WTC11 (cell line): ENCODE results near the gene PPAT. TPM values are rescaled to one million over a fixed set of nuclear protein-coding genes. Genes with fewer than 3 reads are reported as not detected.

ENCODE experiments used
- ATAC-seq: fragments of 200-7000 bp; cut with Tn5 transposase; 2 replicates; pipeline ENCODE4 v1.10.0; 2021; ENCODE audit warnings: mild to moderate bottlenecking, moderate library complexity
- CTCF ChIA-PET: fragments of 300-600 bp; sonication (Branson Sonifier 250); formaldehyde crosslinking; loops from one replicate; lab custom pipeline; 2021; ENCODE audit warnings: antibody characterized with exemption; lab: Charles Lee
- POLR2A ChIA-PET: fragments of 350-600 bp; sonication (Branson Sonifier 250); formaldehyde crosslinking; loops from one replicate; lab custom pipeline; 2021; ENCODE audit warnings: antibody characterized with exemption; lab: Charles Lee
- DNase-seq: peaks from one replicate; pipeline ENCODE4 v3.0.0; 2021; ENCODE audit warnings: low spot score
- H3K27ac Mint-ChIP-seq: 2 replicates; pipeline ENCODE4 v1.8.0; 2021; ENCODE audit warnings: mixed read lengths
- H3K27me3 Mint-ChIP-seq: 2 replicates; pipeline ENCODE4 v1.8.0; 2021; ENCODE audit warnings: low read depth, mild to moderate bottlenecking, moderate library complexity, mixed read lengths
- H3K36me3 Mint-ChIP-seq: 2 replicates; pipeline ENCODE4 v1.8.0; 2021; ENCODE audit warnings: mixed read lengths
- H3K4me1 Mint-ChIP-seq: 2 replicates; pipeline ENCODE4 v1.8.0; 2022; ENCODE audit warnings: mixed read lengths
- H3K4me3 Mint-ChIP-seq: 2 replicates; pipeline ENCODE4 v1.8.0; 2021; ENCODE audit warnings: mild to moderate bottlenecking, moderate library complexity, mixed read lengths
- H3K9me3 Mint-ChIP-seq: 2 replicates; pipeline ENCODE4 v1.8.0; 2021; ENCODE audit warnings: mixed read lengths
- CTCF ChIP-seq: fragments of 200-600 bp; IDR thresholded peaks from 2 replicates; pipeline ENCODE4 v1.8.0; 2022; ENCODE audit warnings: antibody characterized with exemption
- ELF4 ChIP-seq: sonication (generic); formaldehyde crosslinking; IDR thresholded peaks from 2 replicates; pipeline ENCODE4 v1.8.1; 2022; ENCODE audit warnings: low read depth, mild to moderate bottlenecking, moderate library complexity, missing genetic modification reagents
- ETV6 ChIP-seq: sonication (generic); formaldehyde crosslinking; IDR thresholded peaks from 2 replicates; pipeline ENCODE4 v1.8.1; 2022; ENCODE audit warnings: mild to moderate bottlenecking, missing genetic modification reagents
- FOXJ3 ChIP-seq: sonication (generic); formaldehyde crosslinking; IDR thresholded peaks from 2 replicates; pipeline ENCODE4 v1.9.0; 2021; ENCODE audit warnings: missing genetic modification reagents, mild to moderate bottlenecking, borderline replicate concordance
- FOXP4 ChIP-seq: sonication (generic); formaldehyde crosslinking; IDR thresholded peaks from 2 replicates; pipeline ENCODE4 v1.8.0; 2022; ENCODE audit warnings: mild to moderate bottlenecking, missing genetic modification reagents
- MXD4 ChIP-seq: fragments of 250-450 bp; sonication (Bioruptor Pico); IDR thresholded peaks from 2 replicates; pipeline ENCODE4 v1.8.0; 2021; ENCODE audit warnings: mild to moderate bottlenecking, moderate library complexity, borderline replicate concordance
- NFYB ChIP-seq: sonication (generic); formaldehyde crosslinking; conservative IDR thresholded peaks from 2 replicates; pipeline ENCODE4 v1.8.0; 2022; ENCODE audit warnings: low read depth, missing genetic modification reagents
- NR3C1 ChIP-seq: sonication (generic); formaldehyde crosslinking; conservative IDR thresholded peaks from 2 replicates; pipeline ENCODE4 v1.8.1; 2023; ENCODE audit warnings: low read depth, mild to moderate bottlenecking, missing genetic modification reagents
- RORB ChIP-seq: fragments of 250-450 bp; sonication (Bioruptor Pico); IDR thresholded peaks from 2 replicates; pipeline ENCODE4 v1.9.0; 2021; ENCODE audit warnings: mild to moderate bottlenecking
- SP1 ChIP-seq: sonication (generic); formaldehyde crosslinking; conservative IDR thresholded peaks from 2 replicates; pipeline ENCODE4 v1.8.1; 2022; ENCODE audit warnings: missing genetic modification reagents
- ZNF219 ChIP-seq: sonication (generic); formaldehyde crosslinking; IDR thresholded peaks from 2 replicates; pipeline ENCODE4 v1.8.0; 2023; ENCODE audit warnings: missing genetic modification reagents, mild to moderate bottlenecking, borderline replicate concordance
- ZNF232 ChIP-seq: sonication (generic); formaldehyde crosslinking; IDR thresholded peaks from 2 replicates; pipeline ENCODE4 v1.8.0; 2022; ENCODE audit warnings: mild to moderate bottlenecking, missing genetic modification reagents
- ZNF317 ChIP-seq: sonication (generic); formaldehyde crosslinking; IDR thresholded peaks from 2 replicates; pipeline ENCODE4 v1.8.1; 2023; ENCODE audit warnings: low read depth, mild to moderate bottlenecking, moderate library complexity, missing genetic modification reagents, borderline replicate concordance
- ZNF396 ChIP-seq: fragments of 250-450 bp; sonication (Bioruptor Pico); IDR thresholded peaks from 2 replicates; pipeline ENCODE4 v1.8.0; 2021; ENCODE audit warnings: mild to moderate bottlenecking, moderate library complexity, borderline replicate concordance
- ZNF425 ChIP-seq: fragments of 250-450 bp; sonication (Bioruptor Pico); conservative IDR thresholded peaks from 2 replicates; pipeline ENCODE4 v1.9.0; 2021; ENCODE audit warnings: mild to moderate bottlenecking
- ZNF532 ChIP-seq: fragments of 250-450 bp; sonication (Bioruptor Pico); IDR thresholded peaks from 2 replicates; pipeline ENCODE4 v1.9.0; 2021; ENCODE audit warnings: mild to moderate bottlenecking, borderline replicate concordance
- total RNA-seq: library from RNA; stranded (reverse); gene quantifications from 3 replicates; pipeline ENCODE4 v1.2.3, GENCODE V29; 2021
- TF ChIP-seq, protein P1 (sequence below): sonication (generic); formaldehyde crosslinking; IDR thresholded peaks from 2 replicates; pipeline ENCODE4 v1.8.0; 2022; ENCODE audit warnings: missing genetic modification reagents
- TF ChIP-seq, protein P2 (sequence below): sonication (generic); formaldehyde crosslinking; IDR thresholded peaks from 2 replicates; pipeline ENCODE4 v1.8.1; 2023; ENCODE audit warnings: mild to moderate bottlenecking, missing genetic modification reagents, moderate library complexity

PPAT gene
- total RNA-seq, 1 experiment from 2014 or later: 83.4 TPM

DNA sequence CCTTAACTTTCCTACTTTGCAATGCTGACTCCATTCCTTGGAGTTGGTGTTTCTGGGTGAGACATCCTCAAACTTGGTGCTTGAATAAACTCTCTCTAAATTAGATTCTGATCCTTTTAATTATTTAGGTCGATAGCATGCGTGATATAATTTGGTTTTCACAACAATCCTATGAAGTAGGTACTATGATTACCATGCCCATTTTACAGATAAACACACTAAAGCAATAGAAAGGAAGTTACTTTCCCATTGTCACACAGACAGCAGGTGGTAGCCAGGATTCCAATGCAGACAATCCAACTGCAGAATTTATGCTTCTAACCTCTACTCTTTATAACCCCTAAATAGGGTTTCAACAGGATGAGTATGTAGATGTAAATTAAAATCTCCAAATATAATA is 26.4 kb downstream of the PPAT start (continued):
- TF ChIP-seq ZNF532 (no peak), NR3C1 (CRISPR knock-in tag) (no peak), ZNF219 (CRISPR knock-in tag) (no peak), FOXJ3 (CRISPR knock-in tag) (no peak), RORB (CRISPR knock-in tag) (no peak), ZNF396 (CRISPR knock-in tag) (no peak)

DNA sequence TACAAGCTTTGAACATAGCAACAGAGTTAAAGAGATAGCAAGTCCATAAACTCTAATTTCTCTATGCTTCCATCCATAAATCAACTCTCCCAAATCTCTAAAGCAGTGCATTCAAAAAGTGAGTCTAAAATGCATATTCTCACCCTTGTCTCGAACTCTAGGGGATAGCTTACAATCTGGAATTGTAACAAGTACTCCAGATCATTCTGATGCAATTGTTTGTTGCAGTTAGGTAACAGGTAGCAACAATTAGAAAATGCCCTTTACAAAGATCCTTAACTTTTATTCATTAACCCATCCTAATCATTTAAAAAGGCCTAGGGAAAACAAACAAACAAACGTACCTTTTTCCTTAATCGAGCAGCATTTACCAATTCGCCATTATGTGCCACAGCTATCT is 29.3 kb downstream of the PPAT start:
- POLR2A ChIA-PET: interaction anchor here (1.2 kb wide), 1 partner anchor 19 kb away, joined by 6 read pairs; the partner anchor contains the start of gene AASDH
- H3K4me1 Mint-ChIP-seq: peaks cover 42% of the 10 kb centered on the region
- DNase-seq (no peak), ATAC-seq (no peak)
- no peak overlapping the region for H3K4me3 Mint-ChIP-seq
- CTCF ChIA-PET: no interaction called here
- TF ChIP-seq MXD4 (CRISPR knock-in tag) (no peak), ELF4 (CRISPR knock-in tag) (no peak)
- TF ChIP-seq, protein P1, sequence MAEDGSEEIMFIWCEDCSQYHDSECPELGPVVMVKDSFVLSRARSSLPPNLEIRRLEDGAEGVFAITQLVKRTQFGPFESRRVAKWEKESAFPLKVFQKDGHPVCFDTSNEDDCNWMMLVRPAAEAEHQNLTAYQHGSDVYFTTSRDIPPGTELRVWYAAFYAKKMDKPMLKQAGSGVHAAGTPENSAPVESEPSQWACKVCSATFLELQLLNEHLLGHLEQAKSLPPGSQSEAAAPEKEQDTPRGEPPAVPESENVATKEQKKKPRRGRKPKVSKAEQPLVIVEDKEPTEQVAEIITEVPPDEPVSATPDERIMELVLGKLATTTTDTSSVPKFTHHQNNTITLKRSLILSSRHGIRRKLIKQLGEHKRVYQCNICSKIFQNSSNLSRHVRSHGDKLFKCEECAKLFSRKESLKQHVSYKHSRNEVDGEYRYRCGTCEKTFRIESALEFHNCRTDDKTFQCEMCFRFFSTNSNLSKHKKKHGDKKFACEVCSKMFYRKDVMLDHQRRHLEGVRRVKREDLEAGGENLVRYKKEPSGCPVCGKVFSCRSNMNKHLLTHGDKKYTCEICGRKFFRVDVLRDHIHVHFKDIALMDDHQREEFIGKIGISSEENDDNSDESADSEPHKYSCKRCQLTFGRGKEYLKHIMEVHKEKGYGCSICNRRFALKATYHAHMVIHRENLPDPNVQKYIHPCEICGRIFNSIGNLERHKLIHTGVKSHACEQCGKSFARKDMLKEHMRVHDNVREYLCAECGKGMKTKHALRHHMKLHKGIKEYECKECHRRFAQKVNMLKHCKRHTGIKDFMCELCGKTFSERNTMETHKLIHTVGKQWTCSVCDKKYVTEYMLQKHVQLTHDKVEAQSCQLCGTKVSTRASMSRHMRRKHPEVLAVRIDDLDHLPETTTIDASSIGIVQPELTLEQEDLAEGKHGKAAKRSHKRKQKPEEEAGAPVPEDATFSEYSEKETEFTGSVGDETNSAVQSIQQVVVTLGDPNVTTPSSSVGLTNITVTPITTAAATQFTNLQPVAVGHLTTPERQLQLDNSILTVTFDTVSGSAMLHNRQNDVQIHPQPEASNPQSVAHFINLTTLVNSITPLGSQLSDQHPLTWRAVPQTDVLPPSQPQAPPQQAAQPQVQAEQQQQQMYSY (CRISPR knock-in tag): no peak
- H3K9me3 Mint-ChIP-seq: no peaks in the 10 kb centered on the region
- peaks cover 51% of the 10 kb centered on the region for H3K36me3 Mint-ChIP-seq
- no peaks in the 10 kb centered on the region for H3K27me3 Mint-ChIP-seq
- peak overlapping the region; percentile 78 for H3K27ac Mint-ChIP-seq

- DNase-seq: no peak
- POLR2A ChIA-PET: interaction anchor here (0.7 to 1.2 kb wide), 3 partner anchors 18 to 74 kb away, joined by 3 to 6 read pairs (median 5); partner anchors contain the start of gene AASDH
- ATAC-seq: no peak
- Mint-ChIP-seq H3K4me3 (no peak overlapping the region), H3K4me1 (peaks cover 42% of the 10 kb centered on the region), H3K9me3 (no peaks in the 10 kb centered on the region), H3K36me3 (peaks cover 58% of the 10 kb centered on the region), H3K27me3 (no peaks in the 10 kb centered on the region), H3K27ac (no peak overlapping the region)
- CTCF ChIA-PET: interaction anchor here (0.8 kb wide), 1 partner anchor 31 kb away, joined by 3 read pairs; the partner anchor contains the start of genes PAICS and PPAT
- TF ChIP-seq FOXP4 (CRISPR knock-in tag) (no peak), CTCF (no peak), NFYB (CRISPR knock-in tag) (no peak), ZNF317 (CRISPR knock-in tag) (no peak), ZNF232 (no peak), ZNF425 (no peak), SP1 (CRISPR knock-in tag) (no peak), ETV6 (CRISPR knock-in tag) (no peak)
- TF ChIP-seq, protein P2, sequence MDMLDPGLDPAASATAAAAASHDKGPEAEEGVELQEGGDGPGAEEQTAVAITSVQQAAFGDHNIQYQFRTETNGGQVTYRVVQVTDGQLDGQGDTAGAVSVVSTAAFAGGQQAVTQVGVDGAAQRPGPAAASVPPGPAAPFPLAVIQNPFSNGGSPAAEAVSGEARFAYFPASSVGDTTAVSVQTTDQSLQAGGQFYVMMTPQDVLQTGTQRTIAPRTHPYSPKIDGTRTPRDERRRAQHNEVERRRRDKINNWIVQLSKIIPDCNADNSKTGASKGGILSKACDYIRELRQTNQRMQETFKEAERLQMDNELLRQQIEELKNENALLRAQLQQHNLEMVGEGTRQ (CRISPR knock-in tag): no peak
These were observed 30.4 kb downstream of the PPAT start for GRCh38 chr4:56405016-56405415.
